Measurements from ENCODE around the gene SLC22A8. TPM values are rescaled to one million over a fixed set of nuclear protein-coding genes. Genes with fewer than 3 reads are reported as not detected.

SLC22A8 gene
- total RNA-seq, 1 experiment from 2014 or later, result not detected

DNA sequence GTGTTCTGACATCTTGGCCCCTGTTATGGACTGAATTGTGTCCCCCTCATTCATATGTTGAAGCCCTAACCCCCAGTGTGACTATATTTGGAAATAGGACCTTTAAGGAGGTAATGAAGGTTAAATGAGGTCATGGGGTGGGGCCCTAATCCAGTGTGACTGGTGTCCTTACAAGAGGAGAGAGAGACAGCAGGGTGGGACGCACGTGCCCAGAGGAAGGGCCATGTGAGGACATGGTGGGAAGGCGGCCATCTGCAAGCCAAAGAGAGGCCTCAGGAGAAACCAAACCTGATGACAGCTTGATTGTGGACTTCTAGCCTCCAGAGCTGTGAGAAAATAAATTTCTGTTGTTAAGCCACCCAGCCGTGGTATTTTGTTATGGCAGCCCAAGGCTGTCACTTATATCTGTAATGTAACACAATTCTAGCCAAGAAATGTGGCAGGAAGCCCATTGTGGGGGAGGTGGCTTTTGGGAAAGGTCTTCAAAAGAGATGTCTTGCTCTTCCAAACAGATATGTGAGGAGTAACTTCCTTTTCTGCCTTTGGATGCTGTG, 54.5 kb downstream of the SLC22A8 start:
- Histone ChIP-seq H3K27me3 (replicated peaks; ENCODE audit: control insufficient read depth, insufficient read depth, low read length) (no peaks in the 10 kb centered on the region), H3K4me1 (peaks cover 23% of the 10 kb centered on the region), H3K9me3 (no peaks in the 10 kb centered on the region), H3K4me3 (ENCODE audit: low read depth, low read length) (no peak overlapping the region), H3K36me3 (ENCODE audit: control insufficient read depth, insufficient read depth, low read length) (no peaks in the 10 kb centered on the region)
- no peak overlapping the region for H3K27ac Mint-ChIP-seq (ENCODE audit: unreplicated experiment)
- CTCF ChIA-PET, result no interaction called here
- no peak overlapping the region for H3K4me3 Mint-ChIP-seq (ENCODE audit: unreplicated experiment)
- intact Hi-C loops (cut with micrococcal nuclease; ENCODE audit: unreplicated experiment), result no loop called here
- TF ChIP-seq CTCF (IDR thresholded peaks at IDR 0.05; ENCODE audit: insufficient read depth in 1 of 2, low read depth in 1 of 2, low read length in 1 of 2, severe bottlenecking in 1 of 2, unreplicated experiment in 1 of 2), result no peak
- H3K4me1 Mint-ChIP-seq (ENCODE audit: low read depth, unreplicated experiment), result peaks cover 15% of the 10 kb centered on the region
- no peaks in the 10 kb centered on the region for H3K36me3 Mint-ChIP-seq (ENCODE audit: insufficient read depth, unreplicated experiment)
- H3K9me3 Mint-ChIP-seq (ENCODE audit: unreplicated experiment), result no peaks in the 10 kb centered on the region
- POLR2A ChIA-PET, result no interaction called here
- no peak for DNase-seq
- no TSS peak for BruUV-seq (replicated peaks)
- no peaks in the 10 kb centered on the region for H3K27me3 Mint-ChIP-seq (ENCODE audit: insufficient read depth, unreplicated experiment)

DNA sequence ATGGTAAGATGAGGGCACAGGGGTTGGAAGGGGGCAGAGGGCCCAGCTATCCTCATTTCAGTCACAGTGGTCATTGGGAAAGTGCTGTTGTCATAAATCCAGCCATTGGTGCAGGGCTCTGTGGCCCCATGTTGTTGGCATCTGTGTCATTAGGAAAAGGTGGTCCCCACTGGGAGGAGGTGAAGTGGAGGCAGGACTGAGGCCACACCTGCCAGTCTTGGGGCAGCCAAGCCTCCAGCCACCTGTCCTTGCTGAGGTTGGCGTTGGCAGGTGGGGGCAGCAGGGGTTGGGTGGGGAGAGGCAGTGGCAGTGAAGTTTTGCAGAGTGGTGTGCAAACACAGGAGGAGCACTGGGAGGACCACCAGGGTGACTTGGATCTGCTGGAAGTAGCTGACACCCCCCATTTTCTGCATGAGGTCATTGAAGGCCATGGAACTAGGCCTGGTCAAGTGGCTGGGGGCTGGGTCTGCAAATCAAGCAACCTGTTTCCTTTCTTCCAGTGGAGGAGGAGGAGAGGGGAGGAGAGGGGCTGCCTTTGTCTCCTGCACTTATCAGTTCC, 56.1 kb downstream of the SLC22A8 start:
- H3K36me3 ChIP-seq (ENCODE audit: control insufficient read depth, insufficient read depth, low read length), result no peaks in the 10 kb centered on the region
- TF ChIP-seq CTCF (IDR thresholded peaks at IDR 0.05; ENCODE audit: insufficient read depth in 1 of 2, low read depth in 1 of 2, low read length in 1 of 2, severe bottlenecking in 1 of 2, unreplicated experiment in 1 of 2), result no peak
- ChIA-PET CTCF (no interaction called here), POLR2A (no interaction called here)
- no peak overlapping the region for H3K27ac Mint-ChIP-seq (ENCODE audit: unreplicated experiment)
- peaks cover 23% of the 10 kb centered on the region for H3K4me1 ChIP-seq
- no TSS peak for BruUV-seq (replicated peaks)
- H3K4me3 ChIP-seq (ENCODE audit: low read depth, low read length), result no peak overlapping the region
- H3K4me3 Mint-ChIP-seq (ENCODE audit: unreplicated experiment), result no peak overlapping the region
- intact Hi-C loops (cut with micrococcal nuclease; ENCODE audit: unreplicated experiment), result no loop called here
- H3K27me3 Mint-ChIP-seq (ENCODE audit: insufficient read depth, unreplicated experiment), result no peaks in the 10 kb centered on the region
- H3K27me3 ChIP-seq (replicated peaks; ENCODE audit: control insufficient read depth, insufficient read depth, low read length), result no peaks in the 10 kb centered on the region
- H3K36me3 Mint-ChIP-seq (ENCODE audit: insufficient read depth, unreplicated experiment), result no peaks in the 10 kb centered on the region
- no peaks in the 10 kb centered on the region for H3K9me3 ChIP-seq
- H3K4me1 Mint-ChIP-seq (ENCODE audit: low read depth, unreplicated experiment), result peaks cover 15% of the 10 kb centered on the region
- H3K9me3 Mint-ChIP-seq (ENCODE audit: unreplicated experiment), result no peaks in the 10 kb centered on the region
- no peak for DNase-seq

GRCh38 chr11:62958547-62959421, 56.9 kb downstream of the SLC22A8 start:
- no peaks in the 10 kb centered on the region for H3K36me3 Mint-ChIP-seq (ENCODE audit: insufficient read depth, unreplicated experiment)
- Histone ChIP-seq H3K27me3 (replicated peaks; ENCODE audit: control insufficient read depth, insufficient read depth, low read length) (no peaks in the 10 kb centered on the region), H3K9me3 (no peaks in the 10 kb centered on the region), H3K36me3 (ENCODE audit: control insufficient read depth, insufficient read depth, low read length) (no peaks in the 10 kb centered on the region), H3K4me1 (peaks cover 17% of the 10 kb centered on the region), H3K4me3 (ENCODE audit: low read depth, low read length) (no peak overlapping the region)
- CTCF ChIA-PET, result no interaction called here
- intact Hi-C loops (cut with micrococcal nuclease; ENCODE audit: unreplicated experiment), result no loop called here
- POLR2A ChIA-PET, result no interaction called here
- H3K9me3 Mint-ChIP-seq (ENCODE audit: unreplicated experiment), result no peaks in the 10 kb centered on the region
- peaks cover 9% of the 10 kb centered on the region for H3K4me1 Mint-ChIP-seq (ENCODE audit: low read depth, unreplicated experiment)
- no peak overlapping the region for H3K4me3 Mint-ChIP-seq (ENCODE audit: unreplicated experiment)
- no TSS peak for BruUV-seq (replicated peaks)
- H3K27ac Mint-ChIP-seq (ENCODE audit: unreplicated experiment), result no peak overlapping the region
- no peaks in the 10 kb centered on the region for H3K27me3 Mint-ChIP-seq (ENCODE audit: insufficient read depth, unreplicated experiment)
- DNase-seq, result no peak
- no peak for TF ChIP-seq CTCF (IDR thresholded peaks at IDR 0.05; ENCODE audit: insufficient read depth in 1 of 2, low read depth in 1 of 2, low read length in 1 of 2, severe bottlenecking in 1 of 2, unreplicated experiment in 1 of 2)
